GM19463 (cell line): ENCODE measurements around the gene CSF3R.

Source experiments
- ATAC-seq: cut with Tn5 transposase; IDR thresholded peaks from one replicate; pipeline ENCODE4 v1.9.1; 2021; ENCODE audit warnings: mild to moderate bottlenecking, moderate library complexity; ENCODE audit not compliant: unreplicated experiment

The CSF3R gene

DNA sequence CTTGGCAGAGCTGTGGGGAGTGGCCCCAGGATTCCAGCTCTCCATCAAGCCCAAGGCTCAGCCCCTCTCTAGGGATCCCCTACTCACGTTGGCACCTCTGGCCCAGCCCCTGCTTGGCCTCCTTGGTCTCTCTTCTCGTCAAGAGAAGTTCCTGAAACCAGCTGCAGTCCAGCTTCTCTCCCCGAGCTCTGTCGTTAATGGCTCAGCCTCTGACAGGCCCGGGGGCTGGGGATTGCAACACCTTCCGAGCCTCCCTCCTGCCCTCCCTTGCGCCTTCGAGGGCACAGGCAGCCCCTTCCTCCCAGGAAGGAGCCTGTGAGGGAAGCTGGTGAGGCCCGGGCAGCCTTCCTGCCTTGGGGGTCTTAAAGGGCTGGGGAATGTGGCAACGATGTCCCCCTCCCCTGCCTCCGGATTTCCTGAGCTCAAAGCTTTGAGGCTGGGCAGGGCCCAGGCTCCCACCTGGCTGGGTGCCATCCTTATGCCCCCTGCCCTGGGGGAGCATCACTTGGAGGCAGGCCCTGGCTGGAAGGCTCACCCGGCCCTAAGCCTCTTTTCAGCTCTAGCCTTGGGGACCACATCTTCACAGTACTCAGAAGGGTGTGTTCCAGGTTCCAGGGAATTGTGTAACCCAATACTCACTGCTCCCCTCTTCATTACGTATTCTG lies at the start of gene CSF3R:
Gene CSF3R (minus strand): TSS at position 190 of the 665 bp plus-strand sequence. CDS start 3,417 bp downstream, outside the sequence.
- no peak for ATAC-seq

DNA sequence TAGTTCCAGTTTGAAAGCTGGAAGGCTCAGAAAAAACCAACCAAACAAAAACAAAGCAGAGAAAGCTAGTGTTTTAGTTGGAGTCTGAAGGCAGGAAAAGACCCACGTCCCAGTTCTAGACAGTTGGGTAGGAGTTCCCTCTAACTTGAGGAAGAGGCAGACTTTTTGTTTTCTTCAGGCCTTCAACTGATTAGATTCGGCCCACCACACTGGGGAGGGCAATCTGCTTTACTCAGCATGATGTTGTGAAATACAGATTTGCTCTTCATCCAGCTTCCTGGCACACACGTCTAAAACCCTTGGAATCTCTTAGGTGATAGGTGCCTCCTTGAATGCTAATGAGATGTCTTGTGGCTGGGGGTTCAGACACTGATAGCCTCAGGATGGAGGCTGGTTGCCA lies 49.1 kb upstream of the CSF3R start:
- no peak for ATAC-seq

DNA sequence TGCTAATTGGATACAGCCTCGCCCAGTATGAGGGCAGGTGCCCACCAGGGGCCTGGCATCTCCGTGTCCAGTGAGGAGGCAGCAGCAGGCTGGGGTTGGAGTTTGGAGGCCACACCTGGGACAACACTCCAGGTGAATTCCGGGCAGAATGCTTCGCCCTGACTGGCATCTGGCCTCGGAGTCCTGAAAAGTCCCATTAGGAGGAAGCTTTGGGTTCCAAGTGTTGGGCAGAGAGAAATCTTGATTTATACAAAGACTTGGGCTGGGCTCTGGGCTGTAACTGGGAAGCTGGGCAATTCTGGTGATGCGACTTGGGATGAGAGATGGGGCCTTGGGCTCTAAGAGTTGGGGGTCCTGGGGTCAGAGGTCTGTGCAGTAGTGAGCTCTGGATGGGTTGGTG lies 48.1 kb upstream of the CSF3R start:
- ATAC-seq: no peak

DNA sequence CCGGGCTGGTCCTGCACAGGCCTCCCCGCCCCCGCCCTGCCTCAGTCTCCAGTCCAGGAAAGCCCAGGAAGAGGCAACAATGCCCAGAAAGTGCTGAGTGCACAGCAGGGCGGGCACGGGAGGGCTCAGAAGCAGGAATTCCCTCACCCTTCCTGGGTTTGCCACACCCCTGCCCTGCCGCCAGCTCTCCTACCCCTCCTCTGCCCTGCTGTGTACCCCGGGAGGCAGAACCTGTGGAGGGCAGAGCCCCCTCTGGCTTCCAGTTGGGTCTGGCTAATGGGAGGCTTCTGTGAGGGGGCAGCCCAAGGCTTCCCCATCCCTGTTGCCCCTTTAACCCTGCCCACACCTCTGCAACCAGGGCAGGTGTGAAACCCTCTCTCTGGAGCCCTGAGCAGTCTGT lies 47.5 kb upstream of the CSF3R start:
- ATAC-seq: no peak

DNA sequence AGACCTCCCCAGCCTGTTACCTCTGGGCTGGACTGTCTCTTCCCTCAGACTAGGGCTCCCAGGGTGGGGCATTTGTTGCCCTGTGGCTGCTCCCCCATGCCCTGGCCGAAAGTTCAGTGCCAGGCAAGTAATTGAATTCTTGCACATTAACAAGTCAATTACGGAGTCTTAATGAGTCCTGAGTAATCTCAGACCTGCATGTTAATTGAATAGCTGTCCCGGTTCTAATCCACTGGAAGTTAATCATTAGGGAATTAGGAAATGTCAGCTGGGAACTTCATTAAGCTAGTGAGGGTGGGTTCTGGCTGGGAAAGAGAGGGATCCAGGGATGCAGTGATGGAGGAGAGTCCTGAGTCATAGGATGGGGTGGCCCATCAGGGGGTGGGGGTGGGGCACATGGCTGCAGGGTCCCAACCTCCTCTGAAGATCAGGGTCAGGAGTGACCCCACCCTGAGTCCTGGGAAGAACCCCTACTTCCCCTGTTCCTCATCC lies 47.1 kb upstream of the CSF3R start:
- ATAC-seq: no peak

DNA sequence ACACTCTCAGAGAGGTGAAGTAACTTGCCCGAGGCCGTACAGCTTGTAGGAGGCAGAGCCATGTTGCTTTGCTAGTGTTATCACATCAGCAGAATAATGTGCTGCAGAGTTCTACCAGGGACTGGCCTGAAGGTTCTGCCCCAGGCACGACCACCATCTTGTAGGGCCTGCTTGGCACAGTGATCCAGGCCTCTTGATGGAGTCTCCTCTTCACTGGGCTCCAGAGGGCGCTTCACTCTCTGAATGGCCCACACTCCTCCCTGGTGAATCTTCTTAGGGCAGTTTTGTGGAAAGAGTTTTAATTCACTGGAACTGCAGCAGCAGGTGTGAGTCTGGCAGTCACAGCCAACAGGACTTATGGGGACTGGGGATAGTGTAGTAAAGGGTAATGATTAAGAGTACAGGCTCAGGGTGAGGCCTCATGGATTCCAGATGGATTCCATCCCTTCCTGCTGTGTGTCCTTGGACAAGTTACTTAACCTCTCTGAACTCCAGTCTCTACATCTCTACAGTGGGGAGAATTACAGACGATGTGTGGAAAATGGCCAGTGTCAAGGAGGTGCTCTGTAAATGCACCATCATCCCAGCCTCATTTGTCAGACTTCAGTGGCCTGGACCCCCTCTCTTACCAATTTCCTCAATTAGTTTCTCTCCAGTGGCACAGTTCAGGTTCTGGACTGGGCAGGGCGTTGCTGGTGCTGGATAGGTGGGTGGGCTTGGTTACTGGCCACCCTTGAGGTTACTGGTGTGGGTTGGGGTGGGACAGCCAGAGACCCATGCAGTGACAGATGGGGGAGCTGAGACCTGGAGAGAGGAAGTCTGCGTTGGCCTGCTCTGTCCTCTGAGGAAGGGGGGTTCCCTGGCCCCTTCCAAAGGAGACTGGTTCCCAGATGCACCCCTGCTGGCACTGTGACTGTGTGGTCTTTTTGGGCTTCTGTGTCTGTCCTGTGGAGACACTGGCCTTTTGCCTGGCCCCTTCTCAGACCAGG lies 45.9 kb upstream of the CSF3R start:
- no peak for ATAC-seq

DNA sequence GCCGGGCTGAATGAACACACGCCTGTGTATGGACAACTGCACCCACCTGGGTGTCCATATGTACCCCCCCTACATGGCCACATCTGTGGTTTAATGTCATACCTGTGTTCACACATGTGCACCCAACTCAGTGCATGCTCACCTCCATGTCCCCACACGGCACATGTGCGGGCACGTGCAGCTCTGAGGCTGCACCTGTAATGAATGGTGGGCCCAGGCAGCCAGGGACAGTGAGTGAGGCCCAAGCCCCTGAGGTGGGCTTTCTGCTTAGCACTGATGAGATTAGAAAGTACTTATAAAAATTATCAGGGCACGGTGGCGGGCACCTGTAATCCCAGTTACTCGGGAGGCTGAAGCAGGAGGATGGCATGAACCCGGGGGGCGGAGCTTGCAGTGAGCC lies 42.5 kb upstream of the CSF3R start:
- no peak for ATAC-seq

DNA sequence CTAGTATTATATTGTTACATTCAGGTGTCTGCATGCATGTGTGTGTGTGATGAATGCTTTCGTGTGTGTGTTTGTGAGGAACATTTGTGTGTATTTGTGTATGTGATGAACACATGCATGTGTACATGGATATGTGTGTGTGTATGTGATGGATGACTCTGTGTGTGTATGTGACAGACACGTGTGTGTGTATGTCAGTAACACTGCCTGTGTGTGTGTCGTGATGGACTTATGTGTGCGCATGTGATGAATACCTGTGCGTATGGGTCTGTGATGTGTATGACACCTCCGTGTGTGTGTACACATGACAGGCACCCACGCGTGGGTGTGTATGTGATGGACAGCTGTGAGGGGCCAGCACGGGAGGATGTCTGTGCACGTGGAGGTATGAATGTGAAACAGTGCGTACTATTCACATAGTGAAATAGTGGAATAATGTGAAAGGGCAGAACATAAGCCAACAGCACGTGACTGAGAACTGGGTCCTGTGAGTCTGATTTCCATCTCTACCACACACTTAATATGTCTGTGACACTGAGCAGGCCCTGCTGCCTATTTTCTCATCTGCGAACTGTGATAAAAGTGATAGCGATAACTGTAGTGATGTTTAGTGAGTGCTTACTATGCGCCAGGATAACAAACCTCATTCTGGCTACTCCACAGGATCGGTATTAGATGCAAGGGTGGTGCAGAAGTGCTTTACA lies 41.8 kb upstream of the CSF3R start:
- ATAC-seq: no peak

DNA sequence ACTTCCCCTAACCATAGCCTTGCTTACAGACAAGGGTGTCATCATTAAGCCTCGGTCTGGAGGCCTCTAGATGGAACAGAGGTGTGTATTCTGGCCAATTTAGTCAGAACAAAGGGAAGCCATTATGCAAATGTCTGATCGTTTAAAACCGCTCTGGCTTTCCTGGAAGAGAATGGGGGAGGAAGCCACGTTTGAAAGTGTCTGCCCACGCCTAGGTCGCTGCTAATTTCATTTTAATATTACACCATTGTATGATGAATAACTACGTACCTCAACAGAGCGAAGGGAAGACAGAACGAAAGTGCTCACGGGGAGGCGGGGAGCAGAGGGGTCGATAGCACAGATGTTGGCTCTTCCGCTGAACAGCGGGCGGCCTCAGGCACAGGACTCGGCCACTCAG lies 41.1 kb upstream of the CSF3R start:
- ATAC-seq: no peak

DNA sequence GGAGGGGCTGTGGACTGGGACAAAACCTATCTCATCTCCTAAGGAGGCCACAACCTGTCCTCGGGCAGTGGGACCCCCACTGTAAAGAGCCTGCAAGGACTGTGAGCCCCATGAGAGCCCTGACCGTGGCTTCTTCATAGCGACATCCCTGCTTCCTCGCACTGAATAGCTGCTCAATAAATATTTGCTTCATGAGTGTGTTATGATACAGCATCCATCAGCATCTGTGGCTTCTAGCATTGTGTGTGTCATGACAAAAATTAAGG lies 40.5 kb upstream of the CSF3R start:
- no peak for ATAC-seq

DNA sequence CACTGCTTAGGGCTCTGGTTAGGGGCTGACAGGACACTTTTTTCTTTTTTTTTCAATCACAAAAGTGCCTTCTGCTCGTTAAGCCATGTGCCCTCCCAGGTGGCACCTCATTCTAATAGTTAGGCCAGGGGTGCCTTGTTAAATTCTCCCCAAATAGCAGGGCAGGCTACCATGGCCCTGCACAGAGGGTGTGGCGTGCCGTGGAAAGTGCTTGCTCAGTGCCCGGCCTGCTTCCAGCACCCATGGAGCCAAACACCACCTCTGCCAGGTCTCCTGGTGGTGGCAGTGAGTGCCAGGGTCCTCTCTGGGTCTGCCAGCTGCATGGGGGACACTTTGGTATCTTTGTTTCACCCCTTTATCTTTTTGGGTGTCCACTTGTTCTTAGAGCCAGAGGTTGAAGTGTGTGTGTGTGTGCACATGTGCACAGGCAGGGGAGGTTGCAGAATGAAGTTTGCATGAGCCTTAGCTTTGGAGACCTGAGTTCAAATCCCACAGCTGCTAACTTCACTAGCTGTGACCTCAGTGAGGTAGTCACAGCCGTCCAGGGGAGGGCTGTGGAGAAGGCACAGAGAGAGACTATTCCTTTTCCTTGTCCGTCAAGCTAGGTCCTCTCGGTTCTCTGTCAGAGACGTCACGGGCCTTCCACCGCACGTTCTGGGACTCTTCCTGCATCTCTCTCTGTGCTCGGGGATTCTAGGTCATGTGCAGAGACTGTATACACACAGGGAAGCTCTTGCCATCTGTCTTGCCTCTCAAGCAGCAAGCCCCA lies 39.9 kb upstream of the CSF3R start:
- ATAC-seq: no peak

DNA sequence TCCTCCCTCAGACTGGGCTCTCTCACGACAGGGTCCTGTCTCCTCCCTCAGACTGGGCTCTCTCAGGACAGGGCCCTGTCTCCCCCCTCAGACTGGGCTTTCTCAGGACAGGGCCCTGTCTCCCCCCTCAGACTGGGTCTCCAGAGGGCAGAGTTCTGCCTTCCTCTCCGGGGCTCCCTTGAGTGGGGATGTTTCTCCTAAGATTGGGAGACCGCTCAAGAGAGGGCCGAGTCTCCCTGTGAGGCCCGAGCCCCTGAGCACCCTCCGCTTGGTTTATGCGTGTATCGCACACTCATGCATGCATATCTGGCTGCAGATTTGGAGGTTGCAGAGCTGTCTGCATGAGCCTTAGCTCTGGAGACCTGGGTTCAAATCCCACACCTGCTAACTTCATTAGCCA lies 39.3 kb upstream of the CSF3R start:
- ATAC-seq: no peak

DNA sequence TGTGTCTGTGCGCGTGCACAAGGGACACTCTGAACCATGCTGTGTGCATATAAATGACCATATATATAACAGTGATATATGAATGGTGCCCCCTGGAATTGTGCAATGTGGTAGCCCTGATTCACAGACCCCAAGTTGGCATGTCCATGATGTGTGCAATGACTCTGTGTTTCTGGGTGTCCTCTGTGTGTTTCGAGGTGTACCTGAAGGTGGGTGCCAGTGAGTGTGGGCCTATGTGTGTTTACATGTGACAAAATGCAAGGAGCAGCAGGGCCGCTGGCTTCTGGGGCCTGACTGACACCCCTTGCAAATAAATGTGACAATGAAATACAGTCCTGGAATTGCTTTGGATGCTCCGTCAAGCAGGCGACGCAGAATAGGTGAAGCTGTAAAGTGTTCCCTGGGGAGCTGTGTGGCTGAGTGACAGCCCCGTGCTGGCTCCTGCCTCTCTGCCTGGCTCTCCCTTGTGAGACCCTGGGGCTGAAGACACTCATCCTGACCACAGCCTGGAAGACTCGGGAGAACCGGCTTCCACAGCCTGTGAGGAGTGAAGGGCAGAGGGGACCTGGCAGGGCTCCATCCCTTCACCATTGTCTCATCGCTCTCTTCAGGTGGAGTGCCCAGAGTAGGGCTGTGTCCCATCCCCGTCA lies 38.2 kb upstream of the CSF3R start:
- ATAC-seq: no peak

DNA sequence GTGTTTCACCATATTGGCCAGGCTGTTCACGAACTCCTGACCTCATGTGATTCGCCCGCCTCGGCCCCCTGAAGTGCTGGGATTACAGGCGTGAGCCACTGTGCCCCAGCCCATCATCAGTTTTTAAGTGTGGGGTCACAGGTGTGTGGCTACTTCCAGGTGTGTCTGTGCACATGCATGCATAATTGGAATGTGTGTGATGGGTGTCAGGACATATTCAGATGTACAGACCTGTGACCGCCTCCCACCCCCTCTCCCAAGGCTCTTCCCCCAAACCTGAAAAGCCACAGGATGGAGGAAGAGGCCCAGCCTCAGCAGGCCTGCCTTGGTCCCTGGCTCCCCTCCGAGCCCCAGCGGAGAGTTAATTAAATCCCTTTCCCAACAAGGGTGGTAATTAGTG lies 37.3 kb upstream of the CSF3R start:
- no peak for ATAC-seq

DNA sequence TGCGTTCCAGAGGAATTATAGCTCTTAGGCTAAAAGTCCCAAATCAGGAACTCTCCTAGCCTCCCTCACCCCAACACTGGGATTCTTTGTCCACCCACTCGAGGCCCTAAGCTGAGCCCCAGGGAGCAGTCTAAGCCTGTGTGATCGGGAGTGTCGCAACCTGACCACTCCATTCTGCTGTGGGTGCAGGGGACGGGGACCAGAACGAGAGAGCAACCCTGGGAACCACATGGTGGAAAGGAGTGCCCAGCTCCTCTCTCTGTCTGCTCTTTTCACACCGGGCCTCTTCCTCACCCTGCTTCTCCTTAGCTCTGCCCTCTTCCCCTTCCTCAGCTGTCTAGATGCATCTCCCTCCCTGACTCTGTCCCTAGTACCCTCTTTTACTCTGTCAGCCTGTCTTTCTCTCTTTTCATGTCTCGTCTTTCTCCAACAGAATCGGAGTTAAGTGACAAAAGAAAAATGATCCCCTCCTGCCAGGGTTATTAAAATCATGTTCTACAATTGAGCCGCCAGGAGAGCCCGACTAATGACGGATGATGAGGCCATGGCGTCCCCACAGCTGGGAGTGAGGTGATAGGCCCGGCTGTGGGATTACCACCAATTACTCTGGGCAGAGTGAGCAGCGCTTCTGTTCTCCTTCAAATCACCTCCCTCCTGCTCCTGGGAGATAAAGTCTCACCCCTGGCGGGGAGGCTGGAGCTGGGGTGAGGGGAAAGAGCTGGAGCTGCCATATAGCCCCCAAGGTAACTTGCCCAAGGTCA lies 34.5 kb upstream of the CSF3R start:
- ATAC-seq: no peak

DNA sequence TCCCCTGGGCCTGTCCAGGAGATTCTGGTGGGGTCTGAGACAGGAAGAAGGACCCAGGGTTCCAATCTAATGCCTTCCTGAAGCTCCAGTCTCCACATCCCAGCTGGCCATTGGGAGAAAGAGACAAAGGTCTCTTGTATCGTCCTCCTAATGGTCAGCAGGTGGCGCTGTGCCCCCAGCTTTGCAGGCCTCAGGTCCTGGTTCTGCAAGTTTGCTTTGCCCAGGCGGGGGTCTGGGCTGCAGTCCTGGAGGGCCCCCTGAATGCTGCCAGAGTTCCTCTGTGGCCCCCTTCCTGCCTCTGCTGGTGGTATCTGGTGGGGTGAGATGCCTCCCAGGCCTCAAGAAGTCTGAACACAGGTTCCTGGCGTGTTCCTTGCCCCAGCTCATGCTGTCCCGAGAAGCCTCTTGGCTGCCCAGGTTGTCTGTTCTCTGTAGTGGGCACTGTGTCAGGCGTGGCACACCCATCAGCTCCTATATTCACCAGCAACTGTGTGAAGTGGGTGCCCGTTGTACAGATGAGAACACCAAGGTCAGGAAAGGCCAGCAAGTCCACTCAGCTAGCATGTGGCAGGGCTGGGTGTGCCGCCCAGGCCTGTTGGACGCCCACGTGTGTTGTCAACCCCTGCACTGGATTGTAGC lies 33.8 kb upstream of the CSF3R start:
- no peak for ATAC-seq

DNA sequence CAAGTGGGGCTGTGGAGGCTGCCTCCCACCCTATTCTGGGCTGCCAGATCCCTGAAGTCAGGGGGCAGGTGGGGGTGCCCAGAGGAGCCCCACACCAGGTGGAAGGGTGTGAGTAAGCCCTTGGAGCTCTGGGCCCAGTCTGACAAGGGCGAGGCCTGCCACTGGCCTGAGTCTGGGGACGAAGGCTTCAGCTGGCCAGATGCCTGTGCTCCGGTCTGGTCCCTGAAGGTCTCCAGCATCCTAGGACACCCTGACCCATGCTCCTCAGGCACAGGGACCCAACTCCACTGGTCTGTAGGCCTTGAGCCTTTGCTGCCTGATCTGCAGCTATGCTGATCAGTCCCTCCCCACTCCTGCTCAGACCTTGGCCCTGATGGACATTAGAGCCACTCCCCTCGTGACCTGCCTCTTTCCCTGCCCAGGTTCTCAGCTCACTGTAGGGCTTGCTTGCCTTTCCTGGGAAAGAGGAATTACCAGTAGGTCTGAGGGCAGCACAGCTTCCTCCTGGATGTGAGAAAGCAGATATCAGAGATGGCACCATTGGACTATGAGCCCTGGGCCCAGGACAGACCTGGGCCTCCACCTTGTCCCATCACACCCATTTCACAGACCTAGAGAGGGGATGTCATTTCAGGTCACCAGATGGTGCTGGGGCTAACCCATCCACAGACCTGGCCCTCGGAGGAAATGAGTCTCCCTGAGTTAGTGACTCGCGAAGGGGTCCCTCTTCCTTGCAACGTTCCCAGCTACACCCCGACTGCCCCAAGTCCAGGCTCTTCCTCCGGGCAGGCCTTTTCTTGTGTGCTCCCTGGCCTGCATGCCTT lies 32.8 kb upstream of the CSF3R start:
- no peak for ATAC-seq

DNA sequence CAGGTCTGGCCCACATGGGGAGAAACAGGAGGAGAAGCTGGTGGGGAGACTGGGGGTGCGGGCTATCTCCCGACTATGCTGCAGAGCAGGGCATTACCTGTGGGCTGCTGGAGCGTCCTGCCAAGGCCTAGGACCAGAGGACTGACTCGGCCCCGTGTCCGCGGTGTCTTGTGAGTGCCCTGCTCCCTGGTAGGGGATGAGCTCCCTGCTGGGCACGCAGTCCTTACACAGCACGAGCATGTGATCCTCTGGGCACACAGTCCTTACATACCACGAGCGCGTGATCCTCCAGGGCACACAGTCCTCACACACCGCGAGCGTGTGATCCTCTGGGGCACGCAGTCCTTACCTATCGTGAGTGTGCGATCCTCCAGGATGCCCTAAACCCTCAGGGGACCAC lies 31.8 kb upstream of the CSF3R start:
- no peak for ATAC-seq
